Heart right ventricle (tissue), 16 donors: ENCODE data around the gene DBH. TPM values are rescaled to one million over a fixed set of nuclear protein-coding genes. Genes with fewer than 3 reads are reported as not detected.

Experiments used
- ATAC-seq, 8 donors: fragments of 200-7000 bp; cut with Tn5 transposase; one replicate each; pipeline ENCODE4 v1.9.1; 2020; ENCODE audit warnings: mild to moderate bottlenecking in 8 of 8, moderate library complexity in 8 of 8, moderate number of reproducible peaks in 1 of 8
- DNase-seq, 2 donors: peaks; one replicate each; pipeline ENCODE4 v3.0.0-alpha.2; 2020
- H3K27ac ChIP-seq, 10 donors: fragments of 200-600 bp; sonication (generic) in 2 of 10; one replicate each; pipeline versions ENCODE4 v1.5.0 to v1.8.0; 2020 to 2022; ENCODE audit warnings: mild to moderate bottlenecking in 3 of 10
- H3K27me3 ChIP-seq, 7 donors: fragments of 200-600 bp; one replicate each; pipeline ENCODE4 v1.8.0; 2021 to 2022; ENCODE audit warnings: mild to moderate bottlenecking in 2 of 7
- H3K36me3 ChIP-seq, 9 donors: fragments of 200-600 bp; sonication (generic) in 1 of 9; one replicate each; pipeline versions ENCODE4 v1.5.0 to v1.8.0; 2020 to 2022; ENCODE audit warnings: mild to moderate bottlenecking in 2 of 9
- H3K4me1 ChIP-seq, 9 donors: fragments of 200-600 bp; sonication (generic) in 1 of 9; one replicate each; pipeline versions ENCODE4 v1.5.0 to v1.8.0; 2020 to 2022; ENCODE audit warnings: mild to moderate bottlenecking in 4 of 9
- H3K4me3 ChIP-seq, 10 donors: fragments of 200-600 bp; sonication (generic) in 2 of 10; one replicate each; pipeline versions ENCODE4 v1.5.0 to v1.8.0; 2020 to 2022; ENCODE audit warnings: mild to moderate bottlenecking in 7 of 10, moderate library complexity in 2 of 10
- H3K9me3 ChIP-seq, 11 donors: fragments of 200-600 bp in 10 of 11; sonication (generic) in 2 of 11; one replicate each; pipeline versions ENCODE4 v1.5.0 to v1.8.0; 2013 to 2022; ENCODE audit warnings: mild to moderate bottlenecking in 2 of 11, control low read depth in 1 of 11, moderate library complexity in 1 of 11
- WGBS, 2 donors: extraction: QIAGEN DNeasy Blood & Tissue Kit; methylation state at CpG; one replicate each; pipeline ENCODE4 v1.1.7; 2013; ENCODE audit warnings: inconsistent platforms in 1 of 2; 5-methylcytosine and 5-hydroxymethylcytosine counted together
- intact Hi-C, 10 donors: fragments of 100-400 bp; cut with DNase I; formaldehyde crosslinking; loops; one replicate each; pipeline versions ENCODE4 v1.11.1 to v1.14.2; 2022
- polyA plus RNA-seq, 2 donors: library from polyadenylated mRNA; stranded (reverse); fragments of 200-250 nt; gene quantifications; one replicate each; pipeline ENCODE4 v1.2.3, GENCODE V29; 2013
- total RNA-seq, 10 donors: library from RNA; stranded (reverse); fragmentation: NEBNext Ultra II Directional in 3 of 10; extraction: Animal tissue kit (Norgen Biotek cat#: 25700) in 3 of 10; gene quantifications; one replicate each; pipeline versions ENCODE4 v1.2.1 to v1.2.4, GENCODE V29; 2021 to 2023
- TF ChIP-seq, protein P1 (sequence below), 9 donors: fragments of 200-600 bp; sonication (generic) in 2 of 9; IDR thresholded peaks; one replicate each; pipeline versions ENCODE4 v1.5.0 to v1.8.0; 2021 to 2022; ENCODE audit warnings: antibody characterized with exemption in 9 of 9, mild to moderate bottlenecking in 5 of 9, moderate library complexity in 1 of 9
- donor health status: Arrhythmogenic right ventricular cardiomyopathy.
- donor health status: ischemic (EF 13 %, LVEDD 7.1; RV severe dilation, severe dysfunction).
- donor health status: healthy with polysubstance abuse.
- donor health status: DM: no; HTN: yes; CAD: no.
- donor health status: DM: no; HTN: no; CAD: no.
- donor health status: ischemic (EF 25% LVEDD 6.9; RV normal size, moderate dysfunction).
- donor health status: ischemic (EF 25% LVEDD 5.7; RV mildly dilated, moderate dysfunction).
- donor health status: healthy.
- donor health status: DM: yes; HTN: yes; CAD: no.
- donor health status: Ischemic cardiomyopathy.
- donor health status: ischemic (EF 35%, LVEDD 5.7; RV mildly dilated, moderate dysfunction).
- donor health status: nonischemic (EF 11% LVEDD 7.7; RV severe dilation, severe dysfunction).
- donor health status: DM: yes; HTN: yes; CAD: no.
- donor health status: PGD.
- donor health status: ischemic (EF 29% LVEDD 5.4; RV normal size, mild dysfunction).
- donor health status: nonischemic (EF 23%, LVEDD 6.1; RV moderate dilation, normal function).

The DBH gene
- total and polyA plus RNA-seq, 12 donors, result 0.01 to 0.09 TPM; not detected in 10

DNA sequence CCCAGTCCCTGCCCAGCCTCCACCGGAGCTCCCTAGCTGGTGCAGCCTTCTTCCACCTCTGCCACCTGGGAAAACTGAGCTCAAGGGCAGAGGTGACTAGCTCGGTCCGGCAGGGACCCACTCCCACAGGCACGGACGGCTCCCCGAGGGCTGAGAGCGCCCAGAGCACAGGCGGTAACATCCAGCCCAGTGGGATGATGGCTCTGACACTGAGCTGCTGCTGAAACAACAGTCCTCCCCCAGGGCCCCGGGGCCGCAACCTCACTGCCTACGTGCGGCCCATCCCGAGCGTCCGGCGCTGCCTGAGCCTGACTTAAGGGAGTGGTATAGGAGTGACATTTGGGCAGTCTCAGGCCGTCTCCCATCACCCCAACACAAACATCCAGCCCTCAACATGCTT lies 30.7 kb upstream of the DBH start:
- no peak for DNase-seq

DNA sequence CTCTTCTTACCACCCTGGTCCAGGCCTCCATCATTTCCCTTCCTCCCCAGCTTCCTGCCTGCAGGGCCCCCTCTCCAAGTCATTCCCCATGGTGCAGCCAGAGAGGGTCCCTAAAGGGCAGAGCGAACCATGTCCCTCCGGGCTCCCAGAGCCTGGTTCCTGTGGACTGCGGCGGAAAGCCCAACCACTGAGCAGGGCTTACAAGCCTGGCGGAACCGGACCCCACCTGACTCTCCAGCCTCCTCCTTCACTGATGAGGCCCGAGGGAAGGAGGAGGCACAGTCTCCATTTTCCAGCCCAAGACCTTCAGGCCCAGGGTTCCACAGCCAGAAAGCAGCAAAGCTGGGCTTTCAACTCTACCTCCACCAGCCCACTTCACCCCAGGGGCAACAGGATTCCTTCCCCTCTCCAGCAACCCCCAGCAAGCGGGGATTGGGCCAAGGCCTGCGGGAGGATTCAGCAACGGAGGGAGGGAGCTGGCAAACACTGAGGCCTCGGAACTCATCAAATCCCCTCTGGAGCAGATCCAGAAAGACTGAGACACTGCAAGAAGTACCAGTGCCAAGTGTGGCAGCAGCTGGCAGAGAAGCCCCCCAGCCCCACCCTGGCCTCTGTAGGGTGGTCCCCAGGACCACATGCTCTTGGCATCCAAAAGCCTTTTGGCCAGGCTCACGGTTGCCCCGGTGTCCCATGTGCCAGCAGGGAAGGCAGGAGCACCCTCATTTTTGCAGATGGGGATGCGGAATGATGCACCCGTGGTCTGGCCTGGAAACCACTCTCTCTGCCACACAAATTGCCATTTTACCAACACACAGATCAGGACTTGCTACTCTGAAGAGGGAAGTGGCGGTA lies 30.1 kb upstream of the DBH start:
- H3K36me3 ChIP-seq, result no peaks in the 10 kb centered on the region
- no peaks in the 10 kb centered on the region for H3K4me1 ChIP-seq
- no peak overlapping the region for H3K27ac ChIP-seq
- 71 to 75% methylated on average over 15 to 16 of the region's 16 CpGs for WGBS, 2 donors
- no peaks in the 10 kb centered on the region for H3K9me3 ChIP-seq
- H3K4me3 ChIP-seq, result no peak overlapping the region
- intact Hi-C loops, result no loop called here
- ATAC-seq (no peak), DNase-seq (no peak)
- peaks cover 6 to 93% (median 85%) of the 10 kb centered on the region in 7 donors for H3K27me3 ChIP-seq
- TF ChIP-seq, protein P1, sequence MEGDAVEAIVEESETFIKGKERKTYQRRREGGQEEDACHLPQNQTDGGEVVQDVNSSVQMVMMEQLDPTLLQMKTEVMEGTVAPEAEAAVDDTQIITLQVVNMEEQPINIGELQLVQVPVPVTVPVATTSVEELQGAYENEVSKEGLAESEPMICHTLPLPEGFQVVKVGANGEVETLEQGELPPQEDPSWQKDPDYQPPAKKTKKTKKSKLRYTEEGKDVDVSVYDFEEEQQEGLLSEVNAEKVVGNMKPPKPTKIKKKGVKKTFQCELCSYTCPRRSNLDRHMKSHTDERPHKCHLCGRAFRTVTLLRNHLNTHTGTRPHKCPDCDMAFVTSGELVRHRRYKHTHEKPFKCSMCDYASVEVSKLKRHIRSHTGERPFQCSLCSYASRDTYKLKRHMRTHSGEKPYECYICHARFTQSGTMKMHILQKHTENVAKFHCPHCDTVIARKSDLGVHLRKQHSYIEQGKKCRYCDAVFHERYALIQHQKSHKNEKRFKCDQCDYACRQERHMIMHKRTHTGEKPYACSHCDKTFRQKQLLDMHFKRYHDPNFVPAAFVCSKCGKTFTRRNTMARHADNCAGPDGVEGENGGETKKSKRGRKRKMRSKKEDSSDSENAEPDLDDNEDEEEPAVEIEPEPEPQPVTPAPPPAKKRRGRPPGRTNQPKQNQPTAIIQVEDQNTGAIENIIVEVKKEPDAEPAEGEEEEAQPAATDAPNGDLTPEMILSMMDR (IDR thresholded peaks at IDR 0.05), result no peak

More for the DNA sequence above, 30.7 kb upstream of the DBH start:
- ATAC-seq, result no peak
- Histone ChIP-seq H3K4me1 (no peaks in the 10 kb centered on the region), H3K27ac (no peak overlapping the region), H3K4me3 (no peak overlapping the region), H3K36me3 (no peaks in the 10 kb centered on the region), H3K9me3 (no peaks in the 10 kb centered on the region), H3K27me3 (peaks cover 6 to 90% (median 79%) of the 10 kb centered on the region in 7 donors)
- intact Hi-C loops, result no loop called here
- TF ChIP-seq, protein P1 (IDR thresholded peaks at IDR 0.05), result no peak
- WGBS, 2 donors, result 87 to 90% methylated on average over 17 of the region's 17 CpGs

DNA sequence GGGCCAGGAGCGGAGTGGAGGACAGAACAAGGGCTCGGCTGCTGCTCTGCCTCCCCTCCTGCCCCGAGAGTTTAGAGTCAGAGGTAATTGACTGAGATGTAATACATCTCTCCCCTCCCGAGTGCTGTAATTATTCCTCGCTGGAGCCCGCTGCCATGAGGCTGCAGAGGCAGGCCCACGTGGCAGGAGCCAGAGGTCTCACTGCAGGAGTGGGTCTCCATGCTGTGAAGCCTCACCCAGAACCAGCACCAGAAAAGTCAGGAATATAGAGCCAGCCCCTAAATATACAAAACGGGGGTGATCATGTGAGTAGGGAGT lies 29.5 kb upstream of the DBH start:
- no peak for DNase-seq
- H3K27me3 ChIP-seq, result peaks cover 6 to 93% (median 84%) of the 10 kb centered on the region in 7 donors
- 61 to 69% methylated on average over 8 of the region's 8 CpGs for WGBS, 2 donors

DNA sequence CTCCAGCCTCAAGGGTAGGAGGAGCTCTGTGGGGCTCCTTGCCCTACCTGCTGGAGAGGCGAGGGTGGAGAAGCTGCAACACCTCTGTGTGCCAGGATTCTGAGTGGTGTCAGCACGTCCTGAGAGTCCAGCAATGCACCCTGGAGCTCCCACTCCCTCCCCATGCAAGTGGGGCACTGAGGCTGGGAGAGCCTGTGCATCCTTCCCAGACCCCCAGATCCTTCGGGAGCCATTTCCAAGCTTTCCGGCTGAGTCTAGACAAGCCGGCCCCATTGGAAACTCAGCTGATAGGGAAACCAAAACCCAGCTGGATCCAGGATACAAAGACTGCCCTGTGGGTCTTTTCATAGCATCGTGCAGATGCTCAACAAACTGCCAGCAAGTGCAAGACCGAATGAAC lies 28.8 kb upstream of the DBH start:
- Histone ChIP-seq H3K4me3 (no peak overlapping the region), H3K27me3 (peaks cover 6 to 93% (median 84%) of the 10 kb centered on the region in 7 donors), H3K36me3 (no peaks in the 10 kb centered on the region), H3K4me1 (no peaks in the 10 kb centered on the region), H3K9me3 (no peaks in the 10 kb centered on the region), H3K27ac (no peak overlapping the region)
- ATAC-seq, result no peak
- intact Hi-C loops, result no loop called here
- TF ChIP-seq, protein P1 (IDR thresholded peaks at IDR 0.05), result no peak
- DNase-seq, result no peak
- 38 to 46% methylated on average over 7 of the region's 7 CpGs for WGBS, 2 donors

More for the DNA sequence above, 29.5 kb upstream of the DBH start:
- Histone ChIP-seq H3K9me3 (no peaks in the 10 kb centered on the region), H3K27ac (no peak overlapping the region), H3K36me3 (no peaks in the 10 kb centered on the region), H3K4me3 (no peak overlapping the region), H3K4me1 (no peaks in the 10 kb centered on the region)
- intact Hi-C loops, result no loop called here
- no peak for ATAC-seq
- TF ChIP-seq, protein P1 (IDR thresholded peaks at IDR 0.05), result no peak
